ENCODE data around the gene CSF1R.
"Not testable (repeated sequence)": the region's sequence is repeated elsewhere in the genome, so short reads cannot be mapped to it uniquely, and the experiment has no call there.

The CSF1R gene

GRCh38 chr5:150101023-150101422 is 14.7 kb upstream of the CSF1R start:
- H3K27ac ChIP-seq (ENCODE audit: low read length), result no peak overlapping the region
- WGBS (ENCODE audit: insufficient coverage, insufficient read length), result no CpG with 5 or more reads among the region's 6 CpGs
- no peaks in the 10 kb centered on the region for H3K9me3 ChIP-seq (ENCODE audit: control insufficient read depth, insufficient read depth, low read length)
- no peaks in the 10 kb centered on the region for H3K27me3 ChIP-seq (ENCODE audit: control insufficient read depth, insufficient read depth, low read length)
- no peaks in the 10 kb centered on the region for H3K4me1 ChIP-seq (ENCODE audit: control insufficient read depth, insufficient read depth, low read length)
- no peak overlapping the region for H3K4me3 ChIP-seq (ENCODE audit: low read length)
- no peak for DNase-seq (ENCODE audit: low read depth, low spot score)
- H3K36me3 ChIP-seq (ENCODE audit: control insufficient read depth, insufficient read depth, low read length), result no peaks in the 10 kb centered on the region

- no peak overlapping the region for H3K27ac ChIP-seq (ENCODE audit: low read length)
- H3K4me3 ChIP-seq (ENCODE audit: low read length), result no peak overlapping the region
- no peaks in the 10 kb centered on the region for H3K36me3 ChIP-seq (ENCODE audit: control insufficient read depth, insufficient read depth, low read length)
- H3K4me1 ChIP-seq (ENCODE audit: control insufficient read depth, insufficient read depth, low read length), result no peaks in the 10 kb centered on the region
- no peak for DNase-seq (ENCODE audit: low read depth, low spot score)
- H3K9me3 ChIP-seq (ENCODE audit: control insufficient read depth, insufficient read depth, low read length), result no peaks in the 10 kb centered on the region
- H3K27me3 ChIP-seq (ENCODE audit: control insufficient read depth, insufficient read depth, low read length), result no peaks in the 10 kb centered on the region
Observed at GRCh38 chr5:150097152-150097551, 10.8 kb upstream of the CSF1R start.

GRCh38 chr5:150092159-150092787 is 5.9 kb upstream of the CSF1R start:
- Histone ChIP-seq H3K27me3 (ENCODE audit: control insufficient read depth, insufficient read depth, low read length) (no peaks in the 10 kb centered on the region), H3K9me3 (ENCODE audit: control insufficient read depth, insufficient read depth, low read length) (no peaks in the 10 kb centered on the region), H3K36me3 (ENCODE audit: control insufficient read depth, insufficient read depth, low read length) (no peaks in the 10 kb centered on the region), H3K27ac (ENCODE audit: low read length) (no peak overlapping the region), H3K4me1 (ENCODE audit: control insufficient read depth, insufficient read depth, low read length) (no peaks in the 10 kb centered on the region), H3K4me3 (ENCODE audit: low read length) (no peak overlapping the region)
- no CpG with 5 or more reads among the region's 3 CpGs for WGBS (ENCODE audit: insufficient coverage, insufficient read length)
- DNase-seq (ENCODE audit: low read depth, low spot score), result no peak

- no CpG with 5 or more reads among the region's 7 CpGs for WGBS (ENCODE audit: insufficient coverage, insufficient read length)
- H3K4me3 ChIP-seq (ENCODE audit: low read length), result no peak overlapping the region
Observed at GRCh38 chr5:150085191-150085912, 1.0 kb downstream of the CSF1R start.

GRCh38 chr5:150084754-150085153 is 1.6 kb downstream of the CSF1R start:
- H3K27ac ChIP-seq (ENCODE audit: low read length); H3K4me1 ChIP-seq (ENCODE audit: control insufficient read depth, insufficient read depth, low read length); DNase-seq (ENCODE audit: low read depth, low spot score); H3K27me3 ChIP-seq (ENCODE audit: control insufficient read depth, insufficient read depth, low read length); H3K4me3 ChIP-seq (ENCODE audit: low read length); H3K36me3 ChIP-seq (ENCODE audit: control insufficient read depth, insufficient read depth, low read length); H3K9me3 ChIP-seq (ENCODE audit: control insufficient read depth, insufficient read depth, low read length): not testable (repeated sequence)
- WGBS (ENCODE audit: insufficient coverage, insufficient read length), result no CpG with 5 or more reads among the region's 6 CpGs

More at GRCh38 chr5:150085191-150085912, 1.0 kb downstream of the CSF1R start:
- Histone ChIP-seq H3K36me3 (ENCODE audit: control insufficient read depth, insufficient read depth, low read length) (no peaks in the 10 kb centered on the region), H3K4me1 (ENCODE audit: control insufficient read depth, insufficient read depth, low read length) (peaks cover 3% of the 10 kb centered on the region), H3K27me3 (ENCODE audit: control insufficient read depth, insufficient read depth, low read length) (no peaks in the 10 kb centered on the region), H3K9me3 (ENCODE audit: control insufficient read depth, insufficient read depth, low read length) (no peaks in the 10 kb centered on the region), H3K27ac (ENCODE audit: low read length) (no peak overlapping the region)
- no peak for DNase-seq (ENCODE audit: low read depth, low spot score)

GRCh38 chr5:150082889-150083288 is 3.5 kb downstream of the CSF1R start:
- WGBS (ENCODE audit: insufficient coverage, insufficient read length), result no CpG with 5 or more reads among the region's 6 CpGs
- Histone ChIP-seq H3K4me3 (ENCODE audit: low read length) (no peak overlapping the region), H3K27ac (ENCODE audit: low read length) (no peak overlapping the region), H3K36me3 (ENCODE audit: control insufficient read depth, insufficient read depth, low read length) (no peaks in the 10 kb centered on the region), H3K4me1 (ENCODE audit: control insufficient read depth, insufficient read depth, low read length) (peaks cover 3% of the 10 kb centered on the region), H3K27me3 (ENCODE audit: control insufficient read depth, insufficient read depth, low read length) (no peaks in the 10 kb centered on the region), H3K9me3 (ENCODE audit: control insufficient read depth, insufficient read depth, low read length) (no peaks in the 10 kb centered on the region)
- no peak for DNase-seq (ENCODE audit: low read depth, low spot score)

GRCh38 chr5:150082374-150082773 is 4.0 kb downstream of the CSF1R start:
- H3K9me3 ChIP-seq (ENCODE audit: control insufficient read depth, insufficient read depth, low read length), result no peaks in the 10 kb centered on the region
- H3K27me3 ChIP-seq (ENCODE audit: control insufficient read depth, insufficient read depth, low read length), result no peaks in the 10 kb centered on the region
- no peaks in the 10 kb centered on the region for H3K36me3 ChIP-seq (ENCODE audit: control insufficient read depth, insufficient read depth, low read length)
- no peak overlapping the region for H3K4me3 ChIP-seq (ENCODE audit: low read length)
- no peak for DNase-seq (ENCODE audit: low read depth, low spot score)
- WGBS (ENCODE audit: insufficient coverage, insufficient read length), result no CpG with 5 or more reads among the region's 3 CpGs
- H3K4me1 ChIP-seq (ENCODE audit: control insufficient read depth, insufficient read depth, low read length), result peaks cover 3% of the 10 kb centered on the region
- H3K27ac ChIP-seq (ENCODE audit: low read length), result no peak overlapping the region

- Histone ChIP-seq H3K36me3 (ENCODE audit: control insufficient read depth, insufficient read depth, low read length) (no peaks in the 10 kb centered on the region), H3K4me1 (ENCODE audit: control insufficient read depth, insufficient read depth, low read length) (peaks cover 3% of the 10 kb centered on the region), H3K9me3 (ENCODE audit: control insufficient read depth, insufficient read depth, low read length) (no peaks in the 10 kb centered on the region), H3K27ac (ENCODE audit: low read length) (no peak overlapping the region), H3K27me3 (ENCODE audit: control insufficient read depth, insufficient read depth, low read length) (no peaks in the 10 kb centered on the region), H3K4me3 (ENCODE audit: low read length) (no peak overlapping the region)
- DNase-seq (ENCODE audit: low read depth, low spot score), result no peak
- no CpG with 5 or more reads among the region's 15 CpGs for WGBS (ENCODE audit: insufficient coverage, insufficient read length)
Observed at GRCh38 chr5:150081541-150082283, 4.6 kb downstream of the CSF1R start.

GRCh38 chr5:150080696-150081435 is 5.5 kb downstream of the CSF1R start:
- H3K9me3 ChIP-seq (ENCODE audit: control insufficient read depth, insufficient read depth, low read length), result no peaks in the 10 kb centered on the region
- peaks cover 3% of the 10 kb centered on the region for H3K4me1 ChIP-seq (ENCODE audit: control insufficient read depth, insufficient read depth, low read length)
- WGBS (ENCODE audit: insufficient coverage, insufficient read length), result no CpG with 5 or more reads among the region's 15 CpGs
- DNase-seq (ENCODE audit: low read depth, low spot score), result no peak
- H3K36me3 ChIP-seq (ENCODE audit: control insufficient read depth, insufficient read depth, low read length), result no peaks in the 10 kb centered on the region
- H3K27me3 ChIP-seq (ENCODE audit: control insufficient read depth, insufficient read depth, low read length), result no peaks in the 10 kb centered on the region
- H3K27ac ChIP-seq (ENCODE audit: low read length), result no peak overlapping the region
- no peak overlapping the region for H3K4me3 ChIP-seq (ENCODE audit: low read length)

GRCh38 chr5:150079909-150080461 is 6.4 kb downstream of the CSF1R start:
- no CpG with 5 or more reads among the region's 19 CpGs for WGBS (ENCODE audit: insufficient coverage, insufficient read length)
- H3K4me1 ChIP-seq (ENCODE audit: control insufficient read depth, insufficient read depth, low read length), result peaks cover 3% of the 10 kb centered on the region
- no peaks in the 10 kb centered on the region for H3K36me3 ChIP-seq (ENCODE audit: control insufficient read depth, insufficient read depth, low read length)
- no peak overlapping the region for H3K4me3 ChIP-seq (ENCODE audit: low read length)
- no peak for DNase-seq (ENCODE audit: low read depth, low spot score)
- no peak overlapping the region for H3K27ac ChIP-seq (ENCODE audit: low read length)
- no peaks in the 10 kb centered on the region for H3K9me3 ChIP-seq (ENCODE audit: control insufficient read depth, insufficient read depth, low read length)
- H3K27me3 ChIP-seq (ENCODE audit: control insufficient read depth, insufficient read depth, low read length), result no peaks in the 10 kb centered on the region
